ENCODE results near the gene GLT6D1.

DNA sequence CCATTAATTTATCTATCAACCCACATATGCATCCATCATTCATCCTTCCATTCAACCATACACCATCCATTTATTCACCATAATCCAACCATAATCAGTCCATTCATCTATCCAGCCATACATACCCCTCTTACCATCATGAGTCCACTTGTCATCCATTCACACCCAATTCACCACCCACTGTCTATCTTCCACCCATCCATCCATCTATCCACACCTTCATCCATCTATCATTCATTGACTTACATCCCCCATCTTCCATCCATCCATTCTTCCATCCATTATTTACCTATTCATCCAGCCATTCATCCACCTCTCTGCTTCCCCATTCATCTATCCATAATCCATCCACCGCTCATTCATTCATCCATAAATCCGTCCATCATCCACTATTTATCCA lies 60.0 kb downstream of the GLT6D1 start:
- TF ChIP-seq CTCF (IDR thresholded peaks at IDR 0.05; ENCODE audit: insufficient read depth, low read length, poor library complexity, severe bottlenecking) (no peak), EZH2phosphoT487 (conservative IDR thresholded peaks at IDR 0.05; ENCODE audit: low read length) (no peak)

Data from SU-DHL-6 (cell line).